ENCODE measurements around the gene INS. TPM values are rescaled to one million over a fixed set of nuclear protein-coding genes. Genes with fewer than 3 reads are reported as not detected.

The INS gene
- total and polyA plus RNA-seq, 7 donors = 0.73 to 51.7 TPM; not detected in 5

DNA sequence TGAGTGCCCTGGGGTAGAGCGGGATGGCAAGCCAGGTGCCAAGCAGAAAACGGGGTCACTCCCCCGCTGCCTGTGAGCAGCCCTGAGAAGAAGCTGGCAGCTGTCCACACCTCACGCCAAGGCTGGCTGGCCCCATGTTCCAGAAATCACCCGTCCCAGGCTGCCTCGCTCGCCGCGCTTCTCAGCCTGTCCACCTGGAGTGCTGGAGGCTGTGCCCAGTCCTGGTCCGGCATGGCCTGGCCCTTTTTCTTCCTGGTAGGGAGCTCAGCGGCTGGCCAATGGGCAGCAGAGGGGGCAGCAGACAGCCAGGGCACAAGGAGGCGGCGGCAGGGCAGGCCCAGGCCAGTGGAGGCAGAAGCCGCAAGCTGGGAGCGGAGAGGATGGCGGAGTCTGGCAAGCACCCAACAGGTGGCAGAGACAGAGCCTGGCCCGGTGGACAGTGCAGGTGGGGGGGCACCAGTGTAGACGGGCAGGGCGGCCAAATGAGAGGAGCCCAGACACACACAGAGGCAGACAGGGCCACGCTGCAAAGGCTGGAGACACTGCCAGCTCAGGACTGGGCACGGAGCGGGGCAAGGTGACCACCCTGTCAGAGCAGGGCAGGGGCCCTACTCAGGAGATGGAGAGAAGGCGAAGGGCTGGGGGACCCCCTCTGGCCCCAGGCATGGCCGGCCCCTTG, 47.8 kb upstream of the INS start:
- Histone ChIP-seq H3K4me3 (no peak overlapping the region), H3K36me3 (no peaks in the 10 kb centered on the region), H3K4me1 (no peaks in the 10 kb centered on the region), H3K9me3 (no peaks in the 10 kb centered on the region), H3K27me3 (peaks cover 0 to 6% (median 4%) of the 10 kb centered on the region in 3 donors), H3K27ac (no peak overlapping the region)
- TF ChIP-seq, protein P1, sequence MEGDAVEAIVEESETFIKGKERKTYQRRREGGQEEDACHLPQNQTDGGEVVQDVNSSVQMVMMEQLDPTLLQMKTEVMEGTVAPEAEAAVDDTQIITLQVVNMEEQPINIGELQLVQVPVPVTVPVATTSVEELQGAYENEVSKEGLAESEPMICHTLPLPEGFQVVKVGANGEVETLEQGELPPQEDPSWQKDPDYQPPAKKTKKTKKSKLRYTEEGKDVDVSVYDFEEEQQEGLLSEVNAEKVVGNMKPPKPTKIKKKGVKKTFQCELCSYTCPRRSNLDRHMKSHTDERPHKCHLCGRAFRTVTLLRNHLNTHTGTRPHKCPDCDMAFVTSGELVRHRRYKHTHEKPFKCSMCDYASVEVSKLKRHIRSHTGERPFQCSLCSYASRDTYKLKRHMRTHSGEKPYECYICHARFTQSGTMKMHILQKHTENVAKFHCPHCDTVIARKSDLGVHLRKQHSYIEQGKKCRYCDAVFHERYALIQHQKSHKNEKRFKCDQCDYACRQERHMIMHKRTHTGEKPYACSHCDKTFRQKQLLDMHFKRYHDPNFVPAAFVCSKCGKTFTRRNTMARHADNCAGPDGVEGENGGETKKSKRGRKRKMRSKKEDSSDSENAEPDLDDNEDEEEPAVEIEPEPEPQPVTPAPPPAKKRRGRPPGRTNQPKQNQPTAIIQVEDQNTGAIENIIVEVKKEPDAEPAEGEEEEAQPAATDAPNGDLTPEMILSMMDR (IDR thresholded peaks at IDR 0.05) = no peak
- TF ChIP-seq EP300 (IDR thresholded peaks at IDR 0.05) (no peak), POLR2A (IDR thresholded peaks at IDR 0.05) (no peak), POLR2AphosphoS5 (IDR thresholded peaks at IDR 0.05) (no peak)
- DNase-seq = peak; percentile 62
- intact Hi-C loops (cut with DNase I) = no loop called here
- 34 to 75% methylated on average over 24 of the region's 24 CpGs for WGBS, 2 donors

DNA sequence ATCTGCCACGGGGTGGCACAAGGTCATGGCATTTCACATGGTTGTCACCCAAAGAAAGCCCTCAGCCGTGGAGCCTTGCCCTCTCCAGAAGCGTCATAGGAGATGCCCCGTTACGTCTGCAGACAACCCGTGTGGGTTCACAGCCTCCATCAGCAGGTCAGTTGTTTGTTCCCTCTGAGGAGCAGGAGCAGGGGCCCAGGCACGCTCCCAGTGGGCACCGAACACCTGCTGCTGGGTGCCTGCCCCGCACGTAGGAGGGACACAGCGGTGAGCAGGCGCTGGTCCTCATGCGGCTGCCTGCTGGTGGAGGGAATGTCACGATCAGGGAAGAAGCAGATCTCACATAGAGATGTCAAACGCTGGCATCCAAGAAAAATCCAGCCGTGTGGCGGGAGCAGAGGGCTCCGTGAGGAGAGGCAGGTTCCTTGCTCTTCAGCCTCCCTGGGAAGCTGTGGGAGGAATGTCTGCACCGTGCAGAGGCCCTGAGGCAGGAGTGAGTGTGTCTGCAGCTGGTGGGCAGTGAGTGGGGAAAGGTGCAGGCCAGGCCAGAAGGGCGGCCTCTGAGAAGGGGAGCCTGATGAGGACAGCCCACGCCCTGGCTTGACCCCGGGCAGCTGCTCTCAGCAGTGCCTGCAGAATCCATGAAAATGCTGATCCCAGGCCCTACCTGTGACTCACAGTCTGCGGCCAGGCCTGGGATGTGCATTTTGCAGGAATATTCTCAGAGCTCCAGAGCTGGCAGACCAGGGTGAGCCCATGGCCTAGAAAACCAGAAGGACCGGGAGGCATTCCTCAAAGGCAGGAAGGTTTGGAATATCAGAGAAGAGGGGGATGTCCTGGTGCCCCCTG, 47.0 kb upstream of the INS start:
- Histone ChIP-seq H3K4me3 (no peak overlapping the region), H3K27me3 (peaks cover 0 to 6% (median 4%) of the 10 kb centered on the region in 3 donors), H3K36me3 (no peaks in the 10 kb centered on the region), H3K27ac (no peak overlapping the region), H3K9me3 (no peaks in the 10 kb centered on the region), H3K4me1 (no peaks in the 10 kb centered on the region)
- peak; percentile 34 for DNase-seq
- intact Hi-C loops (cut with DNase I) = no loop called here
- 74 to 82% methylated on average over 24 of the region's 24 CpGs for WGBS, 2 donors
- no peak for TF ChIP-seq EP300 (IDR thresholded peaks at IDR 0.05)
- TF ChIP-seq POLR2AphosphoS5 (IDR thresholded peaks at IDR 0.05) = no peak
- TF ChIP-seq, protein P1 (IDR thresholded peaks at IDR 0.05) = no peak
- no peak for TF ChIP-seq POLR2A (IDR thresholded peaks at IDR 0.05)

DNA sequence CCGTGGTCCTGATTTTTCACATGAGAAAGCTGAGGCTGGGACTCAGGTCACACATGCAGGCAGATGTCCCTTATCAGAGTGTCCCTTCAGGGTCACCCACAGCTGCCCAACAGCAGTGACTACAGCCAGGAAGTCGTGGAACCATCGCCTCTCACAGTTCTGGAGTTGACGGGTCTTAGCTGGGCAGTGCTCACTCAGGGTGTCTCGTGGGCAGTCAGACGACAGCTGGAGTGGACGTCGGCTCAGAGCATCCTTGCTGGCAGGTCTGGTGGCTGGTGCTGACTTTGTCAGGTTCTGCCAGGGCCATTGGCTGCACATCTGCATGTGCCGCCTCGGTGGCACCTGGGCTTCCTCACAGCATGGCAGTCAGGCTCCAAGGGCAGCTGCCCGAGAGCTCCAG, 46.2 kb upstream of the INS start:
- no peak overlapping the region for H3K4me3 ChIP-seq
- intact Hi-C loops (cut with DNase I) = no loop called here
- no peaks in the 10 kb centered on the region for H3K36me3 ChIP-seq
- no peak overlapping the region for H3K27ac ChIP-seq
- peak; percentile 13 for DNase-seq
- WGBS, 2 donors = 91 to 95% methylated on average over 11 of the region's 11 CpGs
- H3K4me1 ChIP-seq = no peaks in the 10 kb centered on the region
- H3K27me3 ChIP-seq = peaks cover 0 to 6% (median 4%) of the 10 kb centered on the region in 3 donors
- TF ChIP-seq EP300 (IDR thresholded peaks at IDR 0.05) (no peak), POLR2A (IDR thresholded peaks at IDR 0.05) (no peak)
- TF ChIP-seq, protein P1 (IDR thresholded peaks at IDR 0.05) = no peak
- no peaks in the 10 kb centered on the region for H3K9me3 ChIP-seq

DNA sequence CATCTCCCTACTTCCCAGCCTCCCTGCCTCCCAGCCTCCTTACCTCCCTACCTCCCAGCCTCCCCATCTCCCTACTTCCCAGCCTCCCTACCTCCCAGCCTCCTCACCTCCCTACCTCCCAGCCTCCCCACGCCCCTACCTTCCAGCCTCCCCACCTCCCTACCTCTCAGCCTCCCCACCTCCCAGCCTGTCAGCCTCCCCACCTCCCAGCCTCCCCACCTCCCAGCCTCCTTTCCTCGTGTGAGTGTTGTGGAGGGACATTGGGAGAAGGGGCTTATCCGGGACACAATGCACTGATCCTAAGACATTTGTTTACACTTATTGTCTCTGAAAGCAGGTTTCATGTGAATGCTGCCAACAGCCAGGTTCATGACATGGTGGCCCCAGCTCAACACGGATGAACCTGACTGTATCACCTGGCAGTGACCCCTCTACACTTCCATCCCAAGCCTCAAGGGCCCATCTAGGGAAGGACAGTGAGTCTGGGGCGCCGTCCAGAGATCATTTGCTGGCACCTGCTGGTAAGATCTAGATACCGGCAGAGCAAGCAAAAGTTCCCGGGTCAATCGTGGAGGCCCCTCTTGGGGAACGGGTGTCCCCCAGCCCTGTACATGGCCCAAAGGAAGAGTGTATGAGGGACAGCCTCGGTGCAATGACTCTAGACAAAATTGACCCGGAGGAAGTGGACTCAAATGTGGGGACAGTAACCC, 45.1 kb upstream of the INS start:
- Histone ChIP-seq H3K36me3 (no peaks in the 10 kb centered on the region), H3K27me3 (peaks cover 0 to 6% (median 4%) of the 10 kb centered on the region in 3 donors), H3K27ac (no peak overlapping the region), H3K4me1 (no peaks in the 10 kb centered on the region), H3K4me3 (no peak overlapping the region), H3K9me3 (no peaks in the 10 kb centered on the region)
- intact Hi-C loops (cut with DNase I) = no loop called here
- WGBS, 2 donors = 37 to 70% methylated on average over 12 of the region's 12 CpGs
- TF ChIP-seq EP300 (IDR thresholded peaks at IDR 0.05) (no peak), POLR2A (IDR thresholded peaks at IDR 0.05) (no peak), POLR2AphosphoS5 (IDR thresholded peaks at IDR 0.05) (no peak)
- TF ChIP-seq, protein P1 (IDR thresholded peaks at IDR 0.05) = no peak
- peak; percentile 45 for DNase-seq
